ENCODE results near the gene TANGO2.
"Not testable (repeated sequence)": the region's sequence is repeated elsewhere in the genome, so short reads cannot be mapped to it uniquely, and the experiment has no call there.

TANGO2 gene

GRCh38 chr22:20064140-20064480 is 43.2 kb downstream of the TANGO2 start:
- TF ChIP-seq, protein P1, sequence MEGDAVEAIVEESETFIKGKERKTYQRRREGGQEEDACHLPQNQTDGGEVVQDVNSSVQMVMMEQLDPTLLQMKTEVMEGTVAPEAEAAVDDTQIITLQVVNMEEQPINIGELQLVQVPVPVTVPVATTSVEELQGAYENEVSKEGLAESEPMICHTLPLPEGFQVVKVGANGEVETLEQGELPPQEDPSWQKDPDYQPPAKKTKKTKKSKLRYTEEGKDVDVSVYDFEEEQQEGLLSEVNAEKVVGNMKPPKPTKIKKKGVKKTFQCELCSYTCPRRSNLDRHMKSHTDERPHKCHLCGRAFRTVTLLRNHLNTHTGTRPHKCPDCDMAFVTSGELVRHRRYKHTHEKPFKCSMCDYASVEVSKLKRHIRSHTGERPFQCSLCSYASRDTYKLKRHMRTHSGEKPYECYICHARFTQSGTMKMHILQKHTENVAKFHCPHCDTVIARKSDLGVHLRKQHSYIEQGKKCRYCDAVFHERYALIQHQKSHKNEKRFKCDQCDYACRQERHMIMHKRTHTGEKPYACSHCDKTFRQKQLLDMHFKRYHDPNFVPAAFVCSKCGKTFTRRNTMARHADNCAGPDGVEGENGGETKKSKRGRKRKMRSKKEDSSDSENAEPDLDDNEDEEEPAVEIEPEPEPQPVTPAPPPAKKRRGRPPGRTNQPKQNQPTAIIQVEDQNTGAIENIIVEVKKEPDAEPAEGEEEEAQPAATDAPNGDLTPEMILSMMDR (IDR thresholded peaks at IDR 0.05; ENCODE audit: borderline replicate concordance, insufficient read depth, low read depth, low read length), result no peak
- no peak overlapping the region for H3K4me3 ChIP-seq (ENCODE audit: low read depth, low read length)

GRCh38 chr22:20064545-20065262 is 43.8 kb downstream of the TANGO2 start:
- TF ChIP-seq, protein P1 (IDR thresholded peaks at IDR 0.05; ENCODE audit: borderline replicate concordance, insufficient read depth, low read depth, low read length), result no peak
- H3K4me3 ChIP-seq (ENCODE audit: low read depth, low read length), result no peak overlapping the region

- H3K4me3 ChIP-seq (ENCODE audit: low read depth, low read length), result no peak overlapping the region
- TF ChIP-seq, protein P1 (IDR thresholded peaks at IDR 0.05; ENCODE audit: borderline replicate concordance, insufficient read depth, low read depth, low read length), result no peak
Measured at GRCh38 chr22:20065896-20066616, 45.1 kb downstream of the TANGO2 start.

DNA sequence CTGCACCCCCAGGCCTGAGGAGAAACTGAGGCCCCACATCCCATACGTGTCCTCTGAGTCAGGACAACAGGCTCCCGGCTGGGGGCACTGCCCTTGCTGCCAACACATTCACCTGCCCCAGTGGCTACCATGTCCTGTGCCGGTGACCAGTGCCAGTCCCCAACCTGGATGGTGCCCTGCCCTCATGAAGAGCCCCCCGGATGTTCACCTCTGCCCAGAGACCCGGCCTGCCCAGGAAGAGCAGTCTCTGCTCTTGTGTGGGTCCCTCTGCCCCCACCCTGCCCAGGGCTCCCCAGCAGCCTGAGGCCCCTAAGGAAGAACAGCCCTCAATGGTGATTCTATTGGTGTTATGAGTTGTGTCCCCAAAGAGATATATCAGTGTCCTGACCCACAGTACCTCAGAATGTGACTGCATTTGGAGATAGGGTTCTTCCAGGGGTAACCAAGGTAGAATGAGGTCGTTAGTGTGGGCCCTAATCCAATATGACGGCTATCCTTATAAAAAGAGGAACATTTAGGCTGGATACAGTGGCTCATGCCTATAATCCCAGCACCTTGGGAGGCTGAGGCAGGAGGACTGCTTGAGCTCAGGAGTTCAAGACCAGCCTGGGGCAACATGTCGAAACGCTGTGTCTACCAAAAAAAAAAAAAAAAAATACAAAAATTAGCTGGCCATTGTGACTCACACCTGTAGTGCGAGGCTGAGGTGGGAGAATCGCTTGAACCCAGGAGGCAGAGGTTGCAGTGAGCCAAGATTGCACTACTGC is 45.9 kb downstream of the TANGO2 start:
- TF ChIP-seq, protein P1 (IDR thresholded peaks at IDR 0.05; ENCODE audit: borderline replicate concordance, insufficient read depth, low read depth, low read length), result no peak
- H3K4me3 ChIP-seq (ENCODE audit: low read depth, low read length), result no peak overlapping the region

GRCh38 chr22:20067384-20067682 is 46.4 kb downstream of the TANGO2 start:
- H3K4me3 ChIP-seq (ENCODE audit: low read depth, low read length), result not testable (repeated sequence)

- TF ChIP-seq, protein P1 (IDR thresholded peaks at IDR 0.05; ENCODE audit: borderline replicate concordance, insufficient read depth, low read depth, low read length), result no peak
- no peak overlapping the region for H3K4me3 ChIP-seq (ENCODE audit: low read depth, low read length)
Measured at GRCh38 chr22:20068640-20069039, 47.7 kb downstream of the TANGO2 start.

DNA sequence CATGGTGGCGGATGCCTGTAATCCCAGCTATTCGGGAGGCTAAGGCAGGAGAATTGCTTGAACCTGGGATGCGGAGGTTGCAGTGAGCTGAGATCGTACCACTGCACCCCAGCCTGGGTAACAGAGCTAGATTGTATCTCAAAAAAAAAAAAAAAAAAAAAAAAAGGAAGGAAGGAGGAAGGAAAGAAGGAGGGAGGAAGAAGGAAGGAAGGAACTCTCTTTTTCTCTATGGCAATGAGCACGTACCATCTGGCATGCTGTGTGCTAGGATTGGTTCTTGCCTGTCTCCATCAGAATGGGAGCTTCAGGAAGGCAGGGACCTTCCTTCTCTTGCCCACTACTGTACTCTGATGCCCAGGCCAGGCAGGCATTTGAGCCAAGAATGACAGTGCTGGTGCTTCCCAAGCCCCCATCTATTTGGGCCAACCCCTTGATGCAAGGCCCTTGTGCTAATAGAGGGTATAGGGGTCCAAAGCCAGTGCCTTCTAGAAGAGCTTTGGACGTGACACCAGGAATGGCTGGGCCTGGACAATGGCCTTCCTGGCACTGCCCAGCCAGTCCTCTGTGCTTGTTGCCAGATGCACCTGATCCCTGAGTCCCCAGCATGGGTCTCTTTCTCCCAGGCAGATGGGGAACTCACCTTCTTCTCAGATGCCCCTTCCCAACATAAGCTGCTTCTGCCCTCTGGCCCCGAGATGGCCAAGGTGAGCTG is 48.6 kb downstream of the TANGO2 start:
- H3K4me3 ChIP-seq (ENCODE audit: low read depth, low read length), result no peak overlapping the region
- TF ChIP-seq, protein P1 (IDR thresholded peaks at IDR 0.05; ENCODE audit: borderline replicate concordance, insufficient read depth, low read depth, low read length), result no peak
